H1 (cell line): ENCODE results near the gene AAMDC. TPM values are rescaled to one million over a fixed set of nuclear protein-coding genes. Genes with fewer than 3 reads are reported as not detected.

ENCODE experiments used
- CTCF ChIA-PET: fragments of 300-600 bp; sonication (Branson Sonifier 250); formaldehyde crosslinking; loops from one replicate; lab custom pipeline; 2021; ENCODE audit not compliant: partially characterized antibody; lab: Charles Lee
- POLR2A ChIA-PET: fragments of 300-600 bp; sonication (Branson Sonifier 250); formaldehyde crosslinking; loops from one replicate; lab custom pipeline; 2021; ENCODE audit warnings: inconsistent platforms; ENCODE audit not compliant: partially characterized antibody; lab: Charles Lee
- DNase-seq, 2 experiments: peaks; one replicate each; pipeline versions ENCODE4 v3.0.0 to v3.0.0-alpha.2; 2010 to 2022; ENCODE audit warnings: low spot score in 2 of 2, low read depth in 1 of 2, mixed read lengths in 1 of 2
- FAIRE-seq: peaks from 2 replicates; lab custom pipeline; 2011; peaks lifted over from hg19 to GRCh38; lab: Jason Lieb, UNC
- H2AFZ ChIP-seq: 2 replicates; pipeline ENCODE4 v1.8.1; 2012; ENCODE audit warnings: low read length, inconsistent platforms
- H2AK5ac ChIP-seq: 2 replicates; pipeline ENCODE4 v1.6.1; 2013; ENCODE audit warnings: low read depth, low read length
- H2BK120ac ChIP-seq: replicated peaks from 2 replicates; pipeline ENCODE3; 2013; ENCODE audit warnings: low read depth, low read length, inconsistent platforms
- H2BK12ac ChIP-seq: 2 replicates; pipeline ENCODE4 v1.6.1; 2013; ENCODE audit warnings: low read depth, low read length
- H2BK15ac ChIP-seq: 2 replicates; pipeline ENCODE4 v1.6.1; 2013; ENCODE audit warnings: low read length
- H2BK20ac ChIP-seq: 2 replicates; pipeline ENCODE4 v1.6.1; 2013; ENCODE audit warnings: low read length
- H2BK5ac ChIP-seq: 2 replicates; pipeline ENCODE4 v1.6.1; 2013; ENCODE audit warnings: low read depth, low read length
- H3K14ac ChIP-seq: 2 replicates; pipeline ENCODE4 v1.6.1; 2013; ENCODE audit warnings: inconsistent platforms; ENCODE audit not compliant: insufficient read length
- H3K18ac ChIP-seq: 2 replicates; pipeline ENCODE4 v1.6.1; 2013; ENCODE audit warnings: low read length; ENCODE audit errors: extremely low read depth
- H3K23ac ChIP-seq: 2 replicates; pipeline ENCODE4 v1.6.1; 2013; ENCODE audit warnings: inconsistent platforms; ENCODE audit not compliant: insufficient read length
- H3K23me2 ChIP-seq: 2 replicates; pipeline ENCODE4 v1.6.1; 2013; ENCODE audit warnings: low read depth, low read length
- H3K27ac ChIP-seq: 2 replicates; pipeline ENCODE4 v1.6.1; 2011; ENCODE audit warnings: low read depth, low read length, inconsistent platforms
- H3K27me3 ChIP-seq, 4 experiments: replicated peaks in 1 of 4; 1 replicate in 1 of 4; 2 replicates in 3 of 4; pipeline versions ENCODE4 v1.6.1 to v1.8.1; 2011 to 2013; ENCODE audit warnings: low read length in 3 of 4, mild to moderate bottlenecking in 3 of 4, inconsistent platforms in 2 of 4, mixed read lengths in 2 of 4, moderate library complexity in 1 of 4; ENCODE audit not compliant: control insufficient read depth in 3 of 4, insufficient read depth in 3 of 4; ENCODE audit errors: extremely low read depth in 1 of 4
- H3K36me3 ChIP-seq, 4 experiments: 2 replicates each; pipeline versions ENCODE4 v1.6.1 to v1.8.1; 2011 to 2013; ENCODE audit warnings: mild to moderate bottlenecking in 4 of 4, low read length in 3 of 4, moderate library complexity in 2 of 4, control low read depth in 1 of 4, inconsistent platforms in 1 of 4; ENCODE audit not compliant: insufficient read depth in 4 of 4, control insufficient read depth in 2 of 4
- H3K4ac ChIP-seq: replicated peaks from 2 replicates; pipeline ENCODE3; 2013; ENCODE audit warnings: low read length, low read depth, mixed read lengths, inconsistent platforms; ENCODE audit not compliant: insufficient read length
- H3K4me1 ChIP-seq, 4 experiments: replicated peaks in 1 of 4; 1 replicate in 1 of 4; 2 replicates in 3 of 4; pipeline versions ENCODE4 v1.6.1 to v1.8.1; 2011 to 2013; ENCODE audit warnings: low read length in 3 of 4, inconsistent platforms in 2 of 4, mixed read lengths in 1 of 4; ENCODE audit not compliant: insufficient read depth in 4 of 4, control insufficient read depth in 3 of 4
- H3K4me2 ChIP-seq, 2 experiments: 2 replicates each; pipeline versions ENCODE4 v1.6.1 to v1.8.1; 2011 to 2013; ENCODE audit warnings: low read depth in 2 of 2, low read length in 2 of 2, control low read depth in 1 of 2, inconsistent platforms in 1 of 2, mild to moderate bottlenecking in 1 of 2; ENCODE audit not compliant: insufficient read depth in 1 of 2
- H3K4me3 ChIP-seq, 4 experiments: fragments of 200-600, 300-600 bp in 1 of 4; sonication (generic), shearing (Covaris generic), sonication (Bioruptor Twin) in 1 of 4; 2 replicates each; pipeline versions ENCODE4 v1.5.1 to v1.8.1; 2011 to 2016; ENCODE audit warnings: low read length in 4 of 4, low read depth in 3 of 4, control low read depth in 2 of 4, inconsistent platforms in 2 of 4, mild to moderate bottlenecking in 2 of 4, mixed read lengths in 1 of 4, moderate library complexity in 1 of 4; ENCODE audit not compliant: insufficient read depth in 2 of 4; ENCODE audit errors: extremely low read depth in 1 of 4
- H3K56ac ChIP-seq: replicated peaks from 2 replicates; pipeline ENCODE3; 2013; ENCODE audit warnings: low read depth, mild to moderate bottlenecking, mixed read lengths, low read length, inconsistent platforms; ENCODE audit not compliant: insufficient read length
- H3K79me1 ChIP-seq: 2 replicates; pipeline ENCODE4 v1.6.1; 2013; ENCODE audit warnings: low read depth, low read length, control low read depth
- H3K79me2 ChIP-seq, 2 experiments: 2 replicates each; pipeline versions ENCODE4 v1.6.1 to v1.8.1; 2012 to 2013; ENCODE audit warnings: low read length in 2 of 2, mild to moderate bottlenecking in 2 of 2, inconsistent platforms in 1 of 2; ENCODE audit not compliant: insufficient read depth in 2 of 2, control insufficient read depth in 1 of 2
- H3K9ac ChIP-seq, 4 experiments: replicated peaks in 1 of 4; 1 replicate in 1 of 4; 2 replicates in 3 of 4; pipeline versions ENCODE4 v1.6.1 to v1.8.1; 2011 to 2013; ENCODE audit warnings: low read depth in 3 of 4, low read length in 3 of 4, control low read depth in 2 of 4, mild to moderate bottlenecking in 2 of 4, moderate library complexity in 2 of 4, inconsistent platforms in 1 of 4; ENCODE audit errors: extremely low read depth in 1 of 4
- H3K9me3 ChIP-seq, 2 experiments: 2 replicates each; pipeline versions ENCODE4 v1.6.1 to v1.8.1; 2012 to 2013; ENCODE audit warnings: mild to moderate bottlenecking in 2 of 2, moderate library complexity in 2 of 2, control low read depth in 1 of 2, inconsistent platforms in 1 of 2, low read depth in 1 of 2, low read length in 1 of 2, mixed read lengths in 1 of 2; ENCODE audit not compliant: insufficient read depth in 2 of 2
- H4K20me1 ChIP-seq, 2 experiments: replicated peaks in 1 of 2; 2 replicates each; pipeline versions ENCODE3 to v1.8.1; 2011 to 2013; ENCODE audit warnings: inconsistent platforms in 2 of 2, low read length in 2 of 2, mild to moderate bottlenecking in 1 of 2; ENCODE audit not compliant: insufficient read depth in 2 of 2, control insufficient read depth in 1 of 2
- H4K5ac ChIP-seq: 2 replicates; pipeline ENCODE4 v1.6.1; 2013; ENCODE audit warnings: low read length, low read depth, mixed read lengths, inconsistent platforms; ENCODE audit not compliant: insufficient read length
- H4K8ac ChIP-seq: 2 replicates; pipeline ENCODE4 v1.8.0; 2013; ENCODE audit warnings: mild to moderate bottlenecking, moderate library complexity, low read length, inconsistent platforms; ENCODE audit not compliant: insufficient read depth; ENCODE audit errors: extremely low read depth
- H4K91ac ChIP-seq: replicated peaks from 2 replicates; pipeline ENCODE3; 2013; ENCODE audit warnings: low read length, mixed read lengths, inconsistent platforms; ENCODE audit not compliant: insufficient read length
- ASH2L ChIP-seq: fragments of 200-600, 300-600 bp; sonication (generic); IDR thresholded peaks from one replicate; pipeline ENCODE4 v1.7.1; 2017; ENCODE audit warnings: low read length
- BCL11A ChIP-seq, 2 experiments: IDR thresholded peaks; one replicate each; pipeline ENCODE4 v1.6.1; 2011; ENCODE audit warnings: low read depth in 2 of 2, low read length in 2 of 2, mild to moderate bottlenecking in 2 of 2
- CREB1 ChIP-seq: IDR thresholded peaks from 2 replicates; pipeline ENCODE4 v1.6.1; 2012; ENCODE audit warnings: inconsistent platforms
- KDM4A ChIP-seq: IDR thresholded peaks from one replicate; pipeline ENCODE4 v1.7.1; 2012; ENCODE audit warnings: low read depth, mild to moderate bottlenecking, moderate library complexity, low read length, inconsistent platforms; ENCODE audit not compliant: severe bottlenecking
- KDM5A ChIP-seq: fragments of 200-600 bp; IDR thresholded peaks from 2 replicates; pipeline ENCODE4 v1.7.1; 2012; ENCODE audit warnings: mild to moderate bottlenecking, low read length, inconsistent platforms, mixed read lengths
- NANOG ChIP-seq: IDR thresholded peaks from 2 replicates; pipeline ENCODE4 v1.6.1; 2011; ENCODE audit warnings: low read length, low read depth, mild to moderate bottlenecking, inconsistent platforms; ENCODE audit not compliant: insufficient read depth, poor library complexity, severe bottlenecking
- POLR2AphosphoS5 ChIP-seq: IDR thresholded peaks from 2 replicates; pipeline ENCODE4 v1.6.1; 2011; ENCODE audit warnings: low read depth, low read length
- RBBP5 ChIP-seq: IDR thresholded peaks from 2 replicates; pipeline ENCODE4 v1.7.1; 2012; ENCODE audit warnings: low read depth, mild to moderate bottlenecking, inconsistent platforms, low read length, moderate library complexity, borderline replicate concordance
- RFX5 ChIP-seq: IDR thresholded peaks from 2 replicates; pipeline ENCODE4 v1.6.1; 2011; ENCODE audit warnings: low read depth, low read length, improper control_type of control experiment, borderline replicate concordance
- RNF2 ChIP-seq: fragments of 200-900, 300-1000 bp; sonication (generic); IDR thresholded peaks from 2 replicates; pipeline ENCODE4 v1.7.1; 2016; ENCODE audit warnings: borderline replicate concordance, low read depth, mild to moderate bottlenecking, antibody characterized with exemption, low read length; ENCODE audit not compliant: poor library complexity, severe bottlenecking; ENCODE audit errors: missing control alignments
- SUZ12 ChIP-seq: fragments of 200-600 bp; sonication (generic); IDR thresholded peaks from 2 replicates; pipeline ENCODE4 v1.6.1; 2012; ENCODE audit warnings: mild to moderate bottlenecking, inconsistent platforms, low read length, moderate library complexity, mixed read lengths
- ZNF274 ChIP-seq: IDR thresholded peaks from 2 replicates; pipeline ENCODE4 v1.7.0; 2012; ENCODE audit warnings: low read length, borderline replicate concordance; ENCODE audit errors: extremely low read depth
- WGBS, 2 experiments: shearing (Covaris generic) in 1 of 2; methylation state at CpG; one replicate each; pipeline versions ENCODE4 v1.1.6 to v1.1.7; 2013 to 2015; ENCODE audit warnings: low lambda C conversion rate in 2 of 2, mixed read lengths in 2 of 2, inconsistent platforms in 1 of 2, low coverage in 1 of 2, missing lambda C conversion rate in 1 of 2; ENCODE audit not compliant: insufficient replicate concordance in 2 of 2, insufficient coverage in 1 of 2, insufficient read length in 1 of 2; ENCODE audit errors: extremely low coverage in 1 of 2, missing lambda C conversion rate in 1 of 2; 5-methylcytosine and 5-hydroxymethylcytosine counted together
- polyA plus RNA-seq, 7 experiments: library from polyadenylated mRNA; depleted of rRNA in 3 of 7; stranded (reverse) in 5 of 7; unstranded in 2 of 7; fragments of >200 nt in 5 of 7; fragments of 200-250 nt in 2 of 7; gene quantifications; 1 replicate in 5 of 7; 2 replicates in 1 of 7; 4 replicates in 1 of 7; pipeline versions ENCODE4 v1.2.1 to v1.2.3, GENCODE V29; 2011 to 2013; ENCODE audit warnings: missing spikeins in 2 of 7, mixed read lengths in 2 of 7
- total RNA-seq: library from RNA; stranded (reverse); fragmentation: NEBNext Ultra II Directional; extraction: Animal tissue kit (Norgen Biotek cat#: 25700); gene quantifications from 2 replicates; pipeline ENCODE4 v1.2.1, GENCODE V29; 2021

Gene AAMDC
- total and polyA plus RNA-seq, 2 of the 8 experiments (the other 6 are each of a cell fraction or from before 2014, with no cell fraction given) = 17.2 to 19.5 TPM

- Histone ChIP-seq H2BK120ac (peak overlapping the region; percentile 65), H3K56ac (peak overlapping the region; percentile 97), H3K36me3 (no peaks in the 10 kb centered on the region), H3K4me1 (peaks cover 0 to 3% (median 2%) of the 10 kb centered on the region in 4 experiments; a peak in 5 of 7 replicates), H3K9ac (peak overlapping the region; percentile 93 to 98 (median 96)), H4K91ac (peak overlapping the region; percentile 97), H2BK20ac (no peak overlapping the region), H3K79me1 (peaks cover 2% of the 10 kb centered on the region; the same call in 1 of the 2 replicates), H2BK5ac (peak overlapping the region; percentile 95), H3K18ac (peak overlapping the region; percentile 99), H2AFZ (no peak overlapping the region), H3K9me3 (no peaks in the 10 kb centered on the region; a peak in 1 of 4 replicates), H3K4me3 (peak overlapping the region; percentile 79 to 96 (median 84)), H4K20me1 (peaks cover 4 to 5% of the 10 kb centered on the region in 2 experiments), H3K79me2 (peaks cover 27 to 42% of the 10 kb centered on the region in 2 experiments), H3K27ac (peak overlapping the region; percentile 97), H3K23ac (no peak overlapping the region), H4K8ac (peak overlapping the region; percentile 99), H2BK15ac (0 out of 2 replicates have a peak overlapping the region, but pooled peaks have one; percentile 74), H3K4ac (no peak overlapping the region), H3K23me2 (peaks cover 5% of the 10 kb centered on the region), H3K27me3 (no peaks in the 10 kb centered on the region), H3K4me2 (peak overlapping the region; percentile 70 to 73), H2BK12ac (no peak overlapping the region; the same call in 1 of the 2 replicates), H4K5ac (peak overlapping the region; percentile 98), H2AK5ac (no peak overlapping the region), H3K14ac (no peak overlapping the region)
- 1% methylated on average over 36 of the region's 55 CpGs; no CpG with 5 or more reads in 1 of the 2 experiments for WGBS, 2 experiments
- peak; percentile 39 to 83 for DNase-seq
- CTCF ChIA-PET = interaction anchor here (0.8 to 4.0 kb wide), 4 partner anchors 31 to 262 kb away, joined by 3 to 11 read pairs (median 4); no protein-coding TSS in a partner anchor
- FAIRE-seq = no peak
- POLR2A ChIA-PET = interaction anchor here (0.6 to 2.3 kb wide), 10 partner anchors 9 to 617 kb away, joined by 3 to 12 read pairs (median 4); partner anchors contain the start of gene INTS4
- TF ChIP-seq RBBP5 = 0 out of 2 replicates have a peak, but pooled peaks have one; percentile 96
- TF ChIP-seq NANOG = no peak
- no peak for TF ChIP-seq RNF2
- TF ChIP-seq RFX5 = no peak
- TF ChIP-seq KDM4A = peak; percentile 73
- TF ChIP-seq BCL11A (IDR thresholded peaks at IDR 0.05; ENCODE audit: low read depth in 2 of 2, low read length in 2 of 2) = no peak
- no peak for TF ChIP-seq KDM5A
- no peak for TF ChIP-seq SUZ12
- no peak for TF ChIP-seq ZNF274
- peak; percentile 93 for TF ChIP-seq ASH2L
- no peak for TF ChIP-seq CREB1
- TF ChIP-seq POLR2AphosphoS5 = no peak; the same call in none of the 2 replicates
Observed at GRCh38 chr11:77819921-77820564, 901 bp upstream of the AAMDC start.
